HepG2 (cell line): Measurements from ENCODE around the gene PRR19.

Source experiments
- GATA4 ChIP-seq: sonication (generic); IDR thresholded peaks from 2 replicates; pipeline ENCODE4 v1.6.1; 2016; ENCODE audit warnings: antibody characterized with exemption, low read depth, borderline replicate concordance
- NFE2 ChIP-seq: sonication (generic); formaldehyde crosslinking; IDR thresholded peaks from 2 replicates; pipeline ENCODE4 v1.4.0; 2020; ENCODE audit warnings: missing genetic modification reagents
- RAD21 ChIP-seq: fragments of 450-650 bp; formaldehyde crosslinking; IDR thresholded peaks from 2 replicates; pipeline ENCODE4 v1.5.0; 2020; ENCODE audit warnings: mild to moderate bottlenecking
- ZBTB4 ChIP-seq: sonication (generic); formaldehyde crosslinking; IDR thresholded peaks from 2 replicates; pipeline ENCODE4 v1.4.0; 2020; ENCODE audit warnings: missing genetic modification reagents, mild to moderate bottlenecking, borderline replicate concordance
- ZFP37 ChIP-seq: sonication (generic); formaldehyde crosslinking; IDR thresholded peaks from 2 replicates; pipeline ENCODE4 v1.4.0; 2020; ENCODE audit warnings: missing genetic modification reagents, borderline replicate concordance
- ZNF704 ChIP-seq: sonication (generic); formaldehyde crosslinking; IDR thresholded peaks from 2 replicates; pipeline ENCODE4 v1.8.1; 2023; ENCODE audit warnings: mild to moderate bottlenecking, inconsistent platforms, moderate library complexity, missing genetic modification reagents, borderline replicate concordance
- TF ChIP-seq, protein P1 (sequence below), 2 experiments: sonication (generic) in 1 of 2; formaldehyde crosslinking in 1 of 2; IDR thresholded peaks; 2 replicates each; pipeline versions ENCODE4 v1.5.1 to v1.6.1; 2011 to 2020; ENCODE audit warnings: borderline replicate concordance in 1 of 2, low read depth in 1 of 2, low read length in 1 of 2, mild to moderate bottlenecking in 1 of 2, missing genetic modification reagents in 1 of 2, moderate library complexity in 1 of 2
- TF ChIP-seq, protein P2 (sequence below): sonication (generic); formaldehyde crosslinking; IDR thresholded peaks from 2 replicates; pipeline ENCODE4 v1.5.0; 2020; ENCODE audit warnings: mild to moderate bottlenecking, low read depth, missing genetic modification reagents, borderline replicate concordance
- TF ChIP-seq, protein P3 (sequence below): sonication (generic); formaldehyde crosslinking; IDR thresholded peaks from 2 replicates; pipeline ENCODE4 v1.5.0; 2020; ENCODE audit warnings: mild to moderate bottlenecking, missing genetic modification reagents, moderate library complexity

GRCh38 chr19:42270346-42271044 lies 31.4 kb upstream of the PRR19 start:
- TF ChIP-seq ZBTB4 (CRISPR knock-in tag) (peak; percentile 35; the same call in 1 of the 2 replicates), ZFP37 (CRISPR knock-in tag) (no peak), ZNF704 (no peak), RAD21 (CRISPR knock-in tag) (no peak), GATA4 (no peak), NFE2 (CRISPR knock-in tag) (no peak)
- TF ChIP-seq, protein P1, sequence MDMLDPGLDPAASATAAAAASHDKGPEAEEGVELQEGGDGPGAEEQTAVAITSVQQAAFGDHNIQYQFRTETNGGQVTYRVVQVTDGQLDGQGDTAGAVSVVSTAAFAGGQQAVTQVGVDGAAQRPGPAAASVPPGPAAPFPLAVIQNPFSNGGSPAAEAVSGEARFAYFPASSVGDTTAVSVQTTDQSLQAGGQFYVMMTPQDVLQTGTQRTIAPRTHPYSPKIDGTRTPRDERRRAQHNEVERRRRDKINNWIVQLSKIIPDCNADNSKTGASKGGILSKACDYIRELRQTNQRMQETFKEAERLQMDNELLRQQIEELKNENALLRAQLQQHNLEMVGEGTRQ (IDR thresholded peaks at IDR 0.05; ENCODE audit: low read depth, low read length) = no peak
- TF ChIP-seq, protein P1 (CRISPR knock-in tag; IDR thresholded peaks at IDR 0.05; ENCODE audit: borderline replicate concordance) = no peak
- TF ChIP-seq, protein P2, sequence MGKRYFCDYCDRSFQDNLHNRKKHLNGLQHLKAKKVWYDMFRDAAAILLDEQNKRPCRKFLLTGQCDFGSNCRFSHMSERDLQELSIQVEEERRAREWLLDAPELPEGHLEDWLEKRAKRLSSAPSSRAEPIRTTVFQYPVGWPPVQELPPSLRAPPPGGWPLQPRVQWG = no peak
- TF ChIP-seq, protein P3, sequence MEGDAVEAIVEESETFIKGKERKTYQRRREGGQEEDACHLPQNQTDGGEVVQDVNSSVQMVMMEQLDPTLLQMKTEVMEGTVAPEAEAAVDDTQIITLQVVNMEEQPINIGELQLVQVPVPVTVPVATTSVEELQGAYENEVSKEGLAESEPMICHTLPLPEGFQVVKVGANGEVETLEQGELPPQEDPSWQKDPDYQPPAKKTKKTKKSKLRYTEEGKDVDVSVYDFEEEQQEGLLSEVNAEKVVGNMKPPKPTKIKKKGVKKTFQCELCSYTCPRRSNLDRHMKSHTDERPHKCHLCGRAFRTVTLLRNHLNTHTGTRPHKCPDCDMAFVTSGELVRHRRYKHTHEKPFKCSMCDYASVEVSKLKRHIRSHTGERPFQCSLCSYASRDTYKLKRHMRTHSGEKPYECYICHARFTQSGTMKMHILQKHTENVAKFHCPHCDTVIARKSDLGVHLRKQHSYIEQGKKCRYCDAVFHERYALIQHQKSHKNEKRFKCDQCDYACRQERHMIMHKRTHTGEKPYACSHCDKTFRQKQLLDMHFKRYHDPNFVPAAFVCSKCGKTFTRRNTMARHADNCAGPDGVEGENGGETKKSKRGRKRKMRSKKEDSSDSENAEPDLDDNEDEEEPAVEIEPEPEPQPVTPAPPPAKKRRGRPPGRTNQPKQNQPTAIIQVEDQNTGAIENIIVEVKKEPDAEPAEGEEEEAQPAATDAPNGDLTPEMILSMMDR (CRISPR knock-in tag) = no peak
